SK-N-SH treated with all-trans-retinoic acid at 6 μM for 48 hours (cell line): ENCODE data around the gene LNX2.

Experiments used
- ARNTL ChIP-seq: fragments of 450-650 bp; formaldehyde crosslinking; IDR thresholded peaks from 2 replicates; pipeline ENCODE4 v1.5.0; 2020; ENCODE audit warnings: low read depth, mild to moderate bottlenecking, moderate library complexity, borderline replicate concordance
- CREB5 ChIP-seq: fragments of 250-450 bp; sonication (Bioruptor Pico); IDR thresholded peaks from 2 replicates; pipeline ENCODE4 v1.5.1; 2020; ENCODE audit warnings: low read depth, mild to moderate bottlenecking, moderate library complexity
- PATZ1 ChIP-seq: fragments of 250-450 bp; sonication (Bioruptor Pico); IDR thresholded peaks from 2 replicates; pipeline ENCODE4 v1.8.0; 2020; ENCODE audit warnings: mild to moderate bottlenecking, moderate library complexity, borderline replicate concordance
- SNAI2 ChIP-seq: fragments of 250-450 bp; sonication (Bioruptor Pico); IDR thresholded peaks from 2 replicates; pipeline ENCODE4 v1.5.0; 2020; ENCODE audit warnings: mild to moderate bottlenecking, moderate library complexity
- TCF4 ChIP-seq: fragments of 250-450 bp; sonication (Bioruptor Pico); IDR thresholded peaks from 2 replicates; pipeline ENCODE4 v1.8.0; 2021; ENCODE audit warnings: mild to moderate bottlenecking, moderate library complexity, borderline replicate concordance
- TOX ChIP-seq: fragments of 250-450 bp; sonication (Bioruptor Pico); IDR thresholded peaks from 2 replicates; pipeline ENCODE4 v1.8.0; 2021; ENCODE audit warnings: mild to moderate bottlenecking, moderate library complexity, borderline replicate concordance
- ZC3H10 ChIP-seq: fragments of 250-450 bp; sonication (Bioruptor Pico); IDR thresholded peaks from 2 replicates; pipeline ENCODE4 v1.5.1; 2021; ENCODE audit warnings: mild to moderate bottlenecking, moderate library complexity
- ZFP3 ChIP-seq: fragments of 250-450 bp; sonication (Bioruptor Pico); IDR thresholded peaks from 2 replicates; pipeline ENCODE4 v1.5.0; 2020; ENCODE audit warnings: mild to moderate bottlenecking, moderate library complexity
- ZFP30 ChIP-seq: fragments of 450-650 bp; formaldehyde crosslinking; IDR thresholded peaks from 2 replicates; pipeline ENCODE4 v1.5.0; 2022; ENCODE audit warnings: mild to moderate bottlenecking, moderate library complexity
- TF ChIP-seq, protein P1 (sequence below): fragments of 250-450 bp; sonication (Bioruptor Pico); IDR thresholded peaks from 2 replicates; pipeline ENCODE4 v1.5.0; 2020; ENCODE audit warnings: mild to moderate bottlenecking, moderate library complexity
- TF ChIP-seq, protein P2 (sequence below): fragments of 250-450 bp; sonication (Bioruptor Pico); IDR thresholded peaks from 2 replicates; pipeline ENCODE4 v1.8.0; 2021; ENCODE audit warnings: low read depth, mild to moderate bottlenecking, moderate library complexity, borderline replicate concordance

DNA sequence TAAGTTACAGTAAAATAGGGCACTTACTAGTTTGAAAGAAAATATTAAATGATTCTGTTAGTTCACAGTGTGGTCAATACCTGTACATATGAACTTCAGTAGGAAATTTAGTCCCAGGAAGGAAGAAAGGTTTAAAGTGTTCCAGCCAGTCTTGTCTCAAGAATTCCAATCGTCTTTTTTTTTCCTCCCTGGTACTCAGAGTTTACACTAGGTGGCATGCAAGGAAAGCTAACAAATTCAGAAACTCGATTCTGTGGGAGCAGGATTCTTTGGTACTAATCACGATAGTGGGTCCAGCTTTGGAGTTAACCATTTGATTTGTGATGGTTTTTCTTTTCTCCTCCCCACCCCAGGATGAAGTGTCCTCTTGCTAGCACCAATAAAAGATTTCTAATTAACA is 45.0 kb upstream of the LNX2 start:
- TF ChIP-seq CREB5 (CRISPR knock-in tag) (no peak), TCF4 (CRISPR knock-in tag) (no peak), ZFP3 (CRISPR knock-in tag) (no peak), TOX (CRISPR knock-in tag) (no peak), ARNTL (no peak), SNAI2 (CRISPR knock-in tag) (no peak), PATZ1 (CRISPR knock-in tag) (no peak), ZFP30 (CRISPR knock-in tag) (no peak), ZC3H10 (CRISPR knock-in tag) (no peak)
- TF ChIP-seq, protein P1, sequence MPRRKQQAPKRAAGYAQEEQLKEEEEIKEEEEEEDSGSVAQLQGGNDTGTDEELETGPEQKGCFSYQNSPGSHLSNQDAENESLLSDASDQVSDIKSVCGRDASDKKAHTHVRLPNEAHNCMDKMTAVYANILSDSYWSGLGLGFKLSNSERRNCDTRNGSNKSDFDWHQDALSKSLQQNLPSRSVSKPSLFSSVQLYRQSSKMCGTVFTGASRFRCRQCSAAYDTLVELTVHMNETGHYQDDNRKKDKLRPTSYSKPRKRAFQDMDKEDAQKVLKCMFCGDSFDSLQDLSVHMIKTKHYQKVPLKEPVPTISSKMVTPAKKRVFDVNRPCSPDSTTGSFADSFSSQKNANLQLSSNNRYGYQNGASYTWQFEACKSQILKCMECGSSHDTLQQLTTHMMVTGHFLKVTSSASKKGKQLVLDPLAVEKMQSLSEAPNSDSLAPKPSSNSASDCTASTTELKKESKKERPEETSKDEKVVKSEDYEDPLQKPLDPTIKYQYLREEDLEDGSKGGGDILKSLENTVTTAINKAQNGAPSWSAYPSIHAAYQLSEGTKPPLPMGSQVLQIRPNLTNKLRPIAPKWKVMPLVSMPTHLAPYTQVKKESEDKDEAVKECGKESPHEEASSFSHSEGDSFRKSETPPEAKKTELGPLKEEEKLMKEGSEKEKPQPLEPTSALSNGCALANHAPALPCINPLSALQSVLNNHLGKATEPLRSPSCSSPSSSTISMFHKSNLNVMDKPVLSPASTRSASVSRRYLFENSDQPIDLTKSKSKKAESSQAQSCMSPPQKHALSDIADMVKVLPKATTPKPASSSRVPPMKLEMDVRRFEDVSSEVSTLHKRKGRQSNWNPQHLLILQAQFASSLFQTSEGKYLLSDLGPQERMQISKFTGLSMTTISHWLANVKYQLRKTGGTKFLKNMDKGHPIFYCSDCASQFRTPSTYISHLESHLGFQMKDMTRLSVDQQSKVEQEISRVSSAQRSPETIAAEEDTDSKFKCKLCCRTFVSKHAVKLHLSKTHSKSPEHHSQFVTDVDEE: no peak
- TF ChIP-seq, protein P2, sequence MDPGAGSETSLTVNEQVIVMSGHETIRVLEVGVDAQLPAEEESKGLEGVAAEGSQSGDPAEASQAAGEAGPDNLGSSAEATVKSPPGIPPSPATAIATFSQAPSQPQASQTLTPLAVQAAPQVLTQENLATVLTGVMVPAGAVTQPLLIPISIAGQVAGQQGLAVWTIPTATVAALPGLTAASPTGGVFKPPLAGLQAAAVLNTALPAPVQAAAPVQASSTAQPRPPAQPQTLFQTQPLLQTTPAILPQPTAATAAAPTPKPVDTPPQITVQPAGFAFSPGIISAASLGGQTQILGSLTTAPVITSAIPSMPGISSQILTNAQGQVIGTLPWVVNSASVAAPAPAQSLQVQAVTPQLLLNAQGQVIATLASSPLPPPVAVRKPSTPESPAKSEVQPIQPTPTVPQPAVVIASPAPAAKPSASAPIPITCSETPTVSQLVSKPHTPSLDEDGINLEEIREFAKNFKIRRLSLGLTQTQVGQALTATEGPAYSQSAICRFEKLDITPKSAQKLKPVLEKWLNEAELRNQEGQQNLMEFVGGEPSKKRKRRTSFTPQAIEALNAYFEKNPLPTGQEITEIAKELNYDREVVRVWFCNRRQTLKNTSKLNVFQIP (CRISPR knock-in tag): no peak
